Activated CD4-positive, alpha-beta memory T cell treated with anti-CD3 and anti-CD28 coated beads for 36 hours (primary cell): ENCODE measurements around the gene CCL28. TPM values are rescaled to one million over a fixed set of nuclear protein-coding genes. Genes with fewer than 3 reads are reported as not detected.
"Not testable (repeated sequence)": the region's sequence is repeated elsewhere in the genome, so short reads cannot be mapped to it uniquely, and the experiment has no call there.

Experiments
- CTCF ChIA-PET: fragments of 350-600 bp; sonication (Branson Sonifier 250); formaldehyde crosslinking; loops from one replicate; lab custom pipeline; 2021; ENCODE audit warnings: antibody characterized with exemption, inconsistent platforms; lab: Charles Lee
- POLR2A ChIA-PET: fragments of 350-600 bp; sonication (Branson Sonifier 250); formaldehyde crosslinking; loops from one replicate; lab custom pipeline; 2021; ENCODE audit warnings: antibody characterized with exemption; lab: Charles Lee
- DNase-seq: peaks from one replicate; pipeline ENCODE4 v3.0.0-alpha.2; 2020
- H3K27ac Mint-ChIP-seq: one replicate; pipeline ENCODE4 v1.8.0; 2021; ENCODE audit warnings: mixed read lengths
- H3K27me3 Mint-ChIP-seq: one replicate; pipeline ENCODE4 v1.8.0; 2021; ENCODE audit warnings: mixed read lengths
- H3K36me3 Mint-ChIP-seq: one replicate; pipeline ENCODE4 v1.8.0; 2021; ENCODE audit warnings: mixed read lengths
- H3K4me1 Mint-ChIP-seq: one replicate; pipeline ENCODE4 v1.8.0; 2021; ENCODE audit warnings: low read depth, mixed read lengths
- H3K4me3 Mint-ChIP-seq: one replicate; pipeline ENCODE4 v1.8.0; 2021; ENCODE audit warnings: mild to moderate bottlenecking, mixed read lengths
- H3K9me3 Mint-ChIP-seq: one replicate; pipeline ENCODE4 v1.8.0; 2021; ENCODE audit warnings: mixed read lengths
- intact Hi-C: fragments of 100-400 bp; cut with micrococcal nuclease; formaldehyde crosslinking; loops from one replicate; pipeline ENCODE4 v1.15.1; 2023
- total RNA-seq, 2 experiments: library from RNA; stranded (reverse); gene quantifications; one replicate each; pipeline ENCODE4 v1.2.3, GENCODE V29; 2021

CCL28 gene
- total RNA-seq, 2 experiments from 2014 or later = 7.6 to 8.8 TPM

- H3K9me3 Mint-ChIP-seq = peaks cover 33% of the 10 kb centered on the region
- H3K4me3 Mint-ChIP-seq, H3K4me1 Mint-ChIP-seq, POLR2A ChIA-PET, intact Hi-C loops, H3K27me3 Mint-ChIP-seq, H3K27ac Mint-ChIP-seq, CTCF ChIA-PET, H3K36me3 Mint-ChIP-seq, DNase-seq: not testable (repeated sequence)
Measured at GRCh38 chr5:43402524-43403066, 9.6 kb downstream of the CCL28 start.

GRCh38 chr5:43401827-43402226 is 10.4 kb downstream of the CCL28 start:
- Mint-ChIP-seq H3K36me3 (peaks cover 6% of the 10 kb centered on the region), H3K27ac (no peak overlapping the region), H3K9me3 (peaks cover 26% of the 10 kb centered on the region), H3K27me3 (peaks cover 1% of the 10 kb centered on the region), H3K4me1 (peaks cover 12% of the 10 kb centered on the region), H3K4me3 (no peak overlapping the region)
- DNase-seq = no peak
- CTCF ChIA-PET = interaction anchor here (1.0 kb wide), 1 partner anchor 12 kb away, joined by 4 read pairs; no protein-coding TSS in a partner anchor
- intact Hi-C loops = no loop called here
- POLR2A ChIA-PET = no interaction called here

- no peaks in the 10 kb centered on the region for H3K27me3 Mint-ChIP-seq
- no peak overlapping the region for H3K4me3 Mint-ChIP-seq
- peaks cover 6% of the 10 kb centered on the region for H3K36me3 Mint-ChIP-seq
- H3K4me1 Mint-ChIP-seq = peaks cover 23% of the 10 kb centered on the region
- intact Hi-C loops = no loop called here
- H3K9me3 Mint-ChIP-seq = peaks cover 16% of the 10 kb centered on the region
- DNase-seq = no peak
- CTCF ChIA-PET = interaction anchor here (1.7 to 1.9 kb wide), 2 partner anchors 11 to 84 kb away, joined by 4 to 5 read pairs; partner anchors contain the start of gene TMEM267
- no peak overlapping the region for H3K27ac Mint-ChIP-seq
- POLR2A ChIA-PET = no interaction called here
Measured at GRCh38 chr5:43400082-43400481, 12.1 kb downstream of the CCL28 start.

- no peaks in the 10 kb centered on the region for H3K36me3 Mint-ChIP-seq
- H3K9me3 Mint-ChIP-seq = no peaks in the 10 kb centered on the region
- peak; percentile 75 for DNase-seq
- peak overlapping the region; percentile 87 for H3K27ac Mint-ChIP-seq
- no peaks in the 10 kb centered on the region for H3K27me3 Mint-ChIP-seq
- POLR2A ChIA-PET = interaction anchor here (0.5 to 2.9 kb wide), 5 partner anchors 88 to 331 kb away, joined by 3 to 16 read pairs (median 5); partner anchors contain the start of genes C5orf34, TMEM267 and ZNF131
- CTCF ChIA-PET = interaction anchor here (1.0 to 2.3 kb wide), 3 partner anchors 88 to 323 kb away, joined by 3 to 12 read pairs (median 4); partner anchors contain the start of gene TMEM267
- intact Hi-C loops = loop anchor here (1.0 to 10.0 kb wide), 3 partner anchors 87 to 208 kb away; partner anchors contain the start of genes NNT and PAIP1
- H3K4me3 Mint-ChIP-seq = peak overlapping the region; percentile 89
- peaks cover 31% of the 10 kb centered on the region for H3K4me1 Mint-ChIP-seq
Measured at GRCh38 chr5:43396762-43397304, 15.4 kb downstream of the CCL28 start.

GRCh38 chr5:43390471-43390870 is 21.7 kb downstream of the CCL28 start:
- DNase-seq = no peak
- H3K27ac Mint-ChIP-seq = no peak overlapping the region
- H3K4me3 Mint-ChIP-seq = no peak overlapping the region
- no peaks in the 10 kb centered on the region for H3K27me3 Mint-ChIP-seq
- H3K36me3 Mint-ChIP-seq = peaks cover 12% of the 10 kb centered on the region
- CTCF ChIA-PET = interaction anchor here (0.6 to 4.0 kb wide), 53 partner anchors 8 to 481 kb away, joined by 3 to 75 read pairs (median 4); partner anchors contain the start of genes CCL28, HMGCS1, NIM1K and NNT
- peaks cover 34% of the 10 kb centered on the region for H3K4me1 Mint-ChIP-seq
- intact Hi-C loops = loop anchor here (5.0 to 10.0 kb wide), 2 partner anchors 214 to 483 kb away; partner anchors contain the start of gene NNT
- H3K9me3 Mint-ChIP-seq = no peaks in the 10 kb centered on the region
- POLR2A ChIA-PET = no interaction called here

GRCh38 chr5:43389679-43390329 is 22.4 kb downstream of the CCL28 start:
- H3K27me3 Mint-ChIP-seq = no peaks in the 10 kb centered on the region
- DNase-seq = peak; percentile 58
- no peaks in the 10 kb centered on the region for H3K9me3 Mint-ChIP-seq
- intact Hi-C loops = loop anchor here (1.0 to 10.0 kb wide), 9 partner anchors 77 to 483 kb away; partner anchors contain the start of genes HMGCS1 and NNT
- H3K27ac Mint-ChIP-seq = no peak overlapping the region
- ChIA-PET CTCF (interaction anchor here (0.6 to 4.0 kb wide), 59 partner anchors 8 to 480 kb away, joined by 3 to 75 read pairs (median 4); partner anchors contain the start of genes CCL28, HMGCS1, NIM1K and NNT), POLR2A (interaction anchor here (1.5 kb wide), 1 partner anchor 77 kb away, joined by 7 read pairs; the partner anchor contains the start of gene HMGCS1)
- peaks cover 31% of the 10 kb centered on the region for H3K4me1 Mint-ChIP-seq
- H3K36me3 Mint-ChIP-seq = peaks cover 12% of the 10 kb centered on the region
- H3K4me3 Mint-ChIP-seq = no peak overlapping the region

- peaks cover 33% of the 10 kb centered on the region for H3K4me1 Mint-ChIP-seq
- no peak overlapping the region for H3K4me3 Mint-ChIP-seq
- H3K9me3 Mint-ChIP-seq = no peaks in the 10 kb centered on the region
- no peak for DNase-seq
- ChIA-PET POLR2A (no interaction called here), CTCF (interaction anchor here (1.0 to 1.3 kb wide), 2 partner anchors 281 to 478 kb away, joined by 3 read pairs; no protein-coding TSS in a partner anchor)
- no peak overlapping the region for H3K27ac Mint-ChIP-seq
- no peaks in the 10 kb centered on the region for H3K27me3 Mint-ChIP-seq
- H3K36me3 Mint-ChIP-seq = peaks cover 24% of the 10 kb centered on the region
- intact Hi-C loops = no loop called here
Measured at GRCh38 chr5:43386960-43387362, 25.2 kb downstream of the CCL28 start.

- POLR2A ChIA-PET = no interaction called here
- H3K36me3 Mint-ChIP-seq = peaks cover 24% of the 10 kb centered on the region
Measured at GRCh38 chr5:43376496-43377140, 35.6 kb downstream of the CCL28 start.

GRCh38 chr5:43371821-43372220 is 40.4 kb downstream of the CCL28 start:
- no peaks in the 10 kb centered on the region for H3K4me1 Mint-ChIP-seq
- no peak overlapping the region for H3K4me3 Mint-ChIP-seq
- DNase-seq = no peak
- POLR2A ChIA-PET = no interaction called here
- CTCF ChIA-PET = interaction anchor here (2.0 kb wide), 1 partner anchor 112 kb away, joined by 5 read pairs; the partner anchor contains the start of gene TMEM267
- intact Hi-C loops = no loop called here
- no peaks in the 10 kb centered on the region for H3K27me3 Mint-ChIP-seq
- H3K27ac Mint-ChIP-seq = no peak overlapping the region
- H3K9me3 Mint-ChIP-seq = peaks cover 12% of the 10 kb centered on the region
- peaks cover 15% of the 10 kb centered on the region for H3K36me3 Mint-ChIP-seq

More at GRCh38 chr5:43376496-43377140, 35.6 kb downstream of the CCL28 start:
- H3K4me1 Mint-ChIP-seq = no peaks in the 10 kb centered on the region
- no peak for DNase-seq
- H3K9me3 Mint-ChIP-seq = no peaks in the 10 kb centered on the region
- no peaks in the 10 kb centered on the region for H3K27me3 Mint-ChIP-seq
- H3K27ac Mint-ChIP-seq = no peak overlapping the region
- intact Hi-C loops = no loop called here
- no peak overlapping the region for H3K4me3 Mint-ChIP-seq
- CTCF ChIA-PET = interaction anchor here (1.4 kb wide), 1 partner anchor 14 kb away, joined by 3 read pairs; no protein-coding TSS in a partner anchor

- Mint-ChIP-seq H3K27ac (no peak overlapping the region), H3K36me3 (peaks cover 11% of the 10 kb centered on the region), H3K4me3 (no peak overlapping the region), H3K9me3 (peaks cover 12% of the 10 kb centered on the region), H3K4me1 (no peaks in the 10 kb centered on the region), H3K27me3 (no peaks in the 10 kb centered on the region)
- intact Hi-C loops = no loop called here
- POLR2A ChIA-PET = no interaction called here
- DNase-seq = no peak
- CTCF ChIA-PET = interaction anchor here (1.3 kb wide), 1 partner anchor 19 kb away, joined by 4 read pairs; no protein-coding TSS in a partner anchor
Measured at GRCh38 chr5:43370352-43370751, 41.8 kb downstream of the CCL28 start.

- H3K36me3 Mint-ChIP-seq = peaks cover 11% of the 10 kb centered on the region
- H3K27ac Mint-ChIP-seq = no peak overlapping the region
- no peak overlapping the region for H3K4me3 Mint-ChIP-seq
- no peaks in the 10 kb centered on the region for H3K4me1 Mint-ChIP-seq
- peaks cover 15% of the 10 kb centered on the region for H3K9me3 Mint-ChIP-seq
- H3K27me3 Mint-ChIP-seq = no peaks in the 10 kb centered on the region
- ChIA-PET POLR2A (no interaction called here), CTCF (interaction anchor here (1.3 kb wide), 1 partner anchor 20 kb away, joined by 4 read pairs; no protein-coding TSS in a partner anchor)
- intact Hi-C loops = no loop called here
- no peak for DNase-seq
Measured at GRCh38 chr5:43369651-43370050, 42.5 kb downstream of the CCL28 start.
